Prostate gland (tissue), 2 donors: ENCODE data around the gene ARHGEF19. TPM values are rescaled to one million over a fixed set of nuclear protein-coding genes. Genes with fewer than 3 reads are reported as not detected.

Source experiments
- DNase-seq: peaks from one replicate; pipeline ENCODE4 v3.0.0-alpha.2; 2019; ENCODE audit warnings: low spot score
- H3K27ac ChIP-seq, 2 donors: fragments of 200-600 bp; sonication (generic); 2 replicates each; pipeline ENCODE4 v1.5.1; 2017 to 2019
- H3K27me3 ChIP-seq: fragments of 200-600 bp; sonication (generic); replicated peaks from 2 replicates; pipeline ENCODE4 v1.5.1; 2019; ENCODE audit not compliant: insufficient read depth
- H3K36me3 ChIP-seq, 2 donors: fragments of 200-600 bp; sonication (generic); 1 replicate in 1 of 2; 2 replicates in 1 of 2; pipeline versions ENCODE4 v1.5.1 to v1.8.1; 2017 to 2019
- H3K4me1 ChIP-seq: fragments of 200-600 bp; sonication (generic); replicated peaks from 2 replicates; pipeline ENCODE4 v1.5.1; 2019
- H3K4me3 ChIP-seq, 2 donors: fragments of 200-600 bp; sonication (generic); 2 replicates each; pipeline ENCODE4 v1.5.1; 2017 to 2019
- H3K9me3 ChIP-seq: fragments of 200-600 bp; sonication (generic); 2 replicates; pipeline ENCODE4 v1.5.1; 2017
- CTCF ChIP-seq, 4 experiments: fragments of 200-600 bp in 2 of 4; fragments of 450-650 bp in 2 of 4; sonication (generic) in 2 of 4; IDR thresholded peaks; 1 replicate in 3 of 4; 2 replicates in 1 of 4; pipeline ENCODE4 v1.5.1; 2016 to 2019; ENCODE audit warnings: antibody characterized with exemption in 4 of 4, mild to moderate bottlenecking in 2 of 4, moderate library complexity in 2 of 4
- POLR2A ChIP-seq: fragments of 450-650 bp; IDR thresholded peaks from one replicate; pipeline ENCODE4 v1.6.1; 2016; ENCODE audit warnings: antibody characterized with exemption, mild to moderate bottlenecking
- POLR2AphosphoS5 ChIP-seq: sonication (generic); formaldehyde crosslinking; IDR thresholded peaks from one replicate; pipeline ENCODE4 v1.6.1; 2017; ENCODE audit warnings: antibody characterized with exemption
- WGBS: methylation state at CpG from one replicate; pipeline ENCODE4 v1.1.5; 2018; 5-methylcytosine and 5-hydroxymethylcytosine counted together
- intact Hi-C: fragments of 100-400 bp; cut with DNase I; formaldehyde crosslinking; loops from one replicate; pipeline ENCODE4 v1.14.2; 2022
- total RNA-seq, 2 donors: library from RNA; depleted of rRNA; stranded (reverse); fragments of >200 nt; gene quantifications; one replicate each; pipeline ENCODE4 v1.1.0, GENCODE V29; 2016

Gene ARHGEF19
- total RNA-seq, 2 donors from 2014 or later: 13.1 to 18.8 TPM

DNA sequence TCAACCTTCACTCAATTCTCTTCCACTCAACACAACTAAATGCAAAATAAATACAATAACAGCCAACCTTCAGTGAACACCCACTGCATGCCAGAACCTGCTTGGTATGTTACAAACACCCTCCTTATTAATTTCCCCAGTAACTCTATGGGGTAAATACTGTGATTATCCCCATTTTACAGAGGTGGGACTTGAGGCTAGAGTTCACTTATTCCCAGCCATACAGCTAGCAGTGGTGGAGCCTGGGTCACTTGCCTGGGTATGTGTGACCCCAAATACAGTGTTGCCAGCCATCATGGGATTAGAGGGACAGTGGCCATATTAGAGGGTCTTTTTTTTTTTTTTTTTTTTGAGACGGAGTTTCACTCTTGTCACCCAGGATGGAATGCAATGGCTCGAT lies 22.9 kb upstream of the ARHGEF19 start:
- TF ChIP-seq POLR2A (no peak), POLR2AphosphoS5 (no peak), CTCF (IDR thresholded peaks at IDR 0.05) (no peak)
- no peak for DNase-seq
- Histone ChIP-seq H3K36me3 (no peaks in the 10 kb centered on the region), H3K4me1 (peaks cover 13% of the 10 kb centered on the region), H3K9me3 (no peaks in the 10 kb centered on the region), H3K4me3 (no peak overlapping the region), H3K27ac (no peak overlapping the region), H3K27me3 (no peaks in the 10 kb centered on the region)
- WGBS: 90% methylated on average over 2 of the region's 2 CpGs
- intact Hi-C loops: no loop called here

DNA sequence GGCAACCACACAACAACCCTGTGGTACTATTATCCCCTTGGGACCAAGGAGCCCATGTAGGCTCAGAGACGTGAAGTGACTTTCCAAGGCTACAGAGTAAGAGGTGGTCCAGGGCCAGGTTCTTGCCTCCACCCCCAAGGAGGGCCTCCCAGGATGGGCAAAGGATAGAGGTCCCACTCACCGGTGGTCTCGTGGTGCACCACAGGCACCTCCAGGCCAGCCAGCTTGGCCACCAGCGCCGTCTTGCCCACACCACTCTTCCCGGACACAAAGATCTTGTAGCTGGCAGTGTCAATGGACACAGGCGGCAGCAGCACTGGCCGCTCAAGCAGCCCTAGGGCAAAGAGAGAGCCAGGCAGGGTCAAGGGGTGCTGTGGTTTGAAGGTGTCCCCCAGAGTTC lies 21.0 kb upstream of the ARHGEF19 start:
- DNase-seq: no peak
- WGBS: 96% methylated on average over 8 of the region's 8 CpGs
- H3K27me3 ChIP-seq: no peaks in the 10 kb centered on the region
- H3K36me3 ChIP-seq: no peaks in the 10 kb centered on the region
- H3K9me3 ChIP-seq: no peaks in the 10 kb centered on the region
- H3K27ac ChIP-seq: no peak overlapping the region
- no peak overlapping the region for H3K4me3 ChIP-seq
- H3K4me1 ChIP-seq: peaks cover 13% of the 10 kb centered on the region
- TF ChIP-seq POLR2AphosphoS5 (no peak), POLR2A (no peak)
- intact Hi-C loops: no loop called here

DNA sequence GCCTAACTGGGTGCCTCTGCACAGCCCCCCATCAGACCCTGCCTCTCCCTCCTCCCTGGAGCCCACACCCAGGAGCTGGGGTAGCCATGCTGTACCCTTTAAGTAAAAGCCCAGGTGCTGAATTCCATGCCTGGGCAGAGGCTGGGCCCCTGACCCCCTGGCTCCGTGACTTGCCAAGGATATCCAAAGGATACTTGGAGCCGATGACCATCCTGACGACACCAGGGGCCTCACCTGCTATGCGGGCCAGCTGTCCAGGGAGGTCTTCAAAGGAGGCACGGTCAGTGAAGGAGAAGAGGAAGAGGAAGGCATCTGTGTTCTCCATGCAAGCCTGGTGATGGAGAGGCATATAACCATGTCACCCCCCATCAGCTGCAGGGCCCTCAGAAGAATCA lies 19.9 kb upstream of the ARHGEF19 start:
- 97% methylated on average over 5 of the region's 5 CpGs for WGBS
- Histone ChIP-seq H3K4me1 (peaks cover 8% of the 10 kb centered on the region), H3K27ac (no peak overlapping the region), H3K27me3 (no peaks in the 10 kb centered on the region), H3K4me3 (no peak overlapping the region), H3K36me3 (no peaks in the 10 kb centered on the region), H3K9me3 (no peaks in the 10 kb centered on the region)
- DNase-seq: no peak
- intact Hi-C loops: no loop called here
- TF ChIP-seq POLR2A: no peak
- no peak for TF ChIP-seq POLR2AphosphoS5
- TF ChIP-seq CTCF (IDR thresholded peaks at IDR 0.05): no peak

DNA sequence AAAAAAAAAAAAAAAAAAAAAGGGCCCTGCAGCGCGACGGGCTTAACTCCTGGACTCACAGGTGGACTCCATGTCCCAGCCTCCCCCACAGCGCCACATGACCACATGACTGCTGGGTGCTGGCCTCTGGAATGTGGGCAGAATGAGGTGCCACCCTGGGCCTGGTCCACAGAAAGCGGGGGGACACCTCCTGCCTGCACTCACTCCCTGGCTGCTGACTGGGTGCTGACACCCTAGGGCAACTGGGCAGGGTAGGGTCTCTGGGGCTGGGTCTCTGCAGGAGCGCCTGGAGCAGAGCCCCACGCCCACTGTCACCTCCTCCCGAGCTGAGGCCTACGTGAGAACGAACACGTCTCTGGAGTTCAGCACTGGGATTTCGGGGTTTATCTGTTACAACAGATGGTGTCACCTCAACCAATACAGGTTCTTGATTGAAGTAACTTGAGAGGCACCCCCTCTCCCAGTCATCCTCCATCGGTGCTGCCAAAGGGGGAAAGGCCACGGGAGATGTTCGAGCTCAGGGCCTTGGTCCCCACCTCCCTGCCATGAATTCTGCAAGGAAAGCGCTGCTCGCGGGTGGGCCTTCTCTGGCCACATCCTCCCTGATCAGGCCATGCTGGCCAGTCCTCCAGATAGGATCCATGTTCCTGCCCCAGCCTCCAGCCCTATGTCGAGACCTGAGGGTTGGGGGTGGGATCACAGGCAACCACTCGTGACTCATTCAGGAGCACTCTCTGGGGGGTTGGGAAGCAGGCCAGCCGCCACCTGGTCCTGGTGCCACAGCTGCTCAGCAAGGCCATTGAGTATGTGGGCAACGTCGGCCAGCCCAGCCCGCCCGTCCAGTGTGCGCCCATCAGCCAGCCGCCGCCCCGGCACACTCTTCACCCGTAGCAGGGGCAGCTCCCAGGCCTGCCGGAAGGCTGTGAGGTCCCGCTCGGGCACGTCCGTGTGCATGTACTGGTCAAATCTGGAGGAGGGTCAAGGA lies 19.2 kb upstream of the ARHGEF19 start:
- no peak for DNase-seq
- H3K4me3 ChIP-seq: no peak overlapping the region
- H3K27ac ChIP-seq: no peak overlapping the region
- no peaks in the 10 kb centered on the region for H3K36me3 ChIP-seq
- H3K4me1 ChIP-seq: peaks cover 6% of the 10 kb centered on the region
- no peaks in the 10 kb centered on the region for H3K9me3 ChIP-seq
- no peaks in the 10 kb centered on the region for H3K27me3 ChIP-seq
- intact Hi-C loops: no loop called here
- 88% methylated on average over 35 of the region's 35 CpGs for WGBS
- no peak for TF ChIP-seq POLR2AphosphoS5
- TF ChIP-seq CTCF (IDR thresholded peaks at IDR 0.05): no peak
- TF ChIP-seq POLR2A: no peak

DNA sequence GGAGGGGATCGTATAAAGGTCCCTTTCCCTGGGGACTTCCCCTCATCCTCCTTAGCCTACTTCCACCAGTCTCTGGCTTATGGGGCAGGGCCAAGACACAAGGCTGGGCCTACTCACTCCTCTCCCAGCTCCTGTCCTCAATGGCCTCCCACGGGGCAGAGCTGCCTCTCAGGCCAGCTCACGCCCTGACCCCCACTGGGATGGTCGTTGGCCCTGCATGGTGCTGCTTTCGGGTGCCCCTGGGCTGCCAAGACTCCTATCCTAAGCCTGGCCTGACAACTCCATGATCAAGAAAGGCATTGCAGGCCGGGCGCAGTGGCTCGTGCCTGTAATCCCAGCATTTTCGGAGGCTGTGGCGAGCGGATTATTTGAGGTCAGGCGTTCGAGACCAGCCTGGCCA lies 18.3 kb upstream of the ARHGEF19 start:
- TF ChIP-seq CTCF (IDR thresholded peaks at IDR 0.05) (no peak), POLR2AphosphoS5 (no peak), POLR2A (no peak)
- H3K4me1 ChIP-seq: peaks cover under 1% of the 10 kb centered on the region
- 89% methylated on average over 13 of the region's 13 CpGs for WGBS
- H3K27ac ChIP-seq: no peak overlapping the region
- no peaks in the 10 kb centered on the region for H3K27me3 ChIP-seq
- no peak overlapping the region for H3K4me3 ChIP-seq
- no peaks in the 10 kb centered on the region for H3K9me3 ChIP-seq
- intact Hi-C loops: no loop called here
- no peaks in the 10 kb centered on the region for H3K36me3 ChIP-seq
- DNase-seq: no peak
